ENCODE measurements around the gene OSBPL5.

Gene OSBPL5

GRCh38 chr11:3148255-3148989, 16.7 kb downstream of the OSBPL5 start:
- no peak for DNase-seq (ENCODE audit: low read depth)

- DNase-seq (ENCODE audit: low read depth): no peak
These were observed 17.5 kb downstream of the OSBPL5 start for GRCh38 chr11:3147626-3148025.

DNA sequence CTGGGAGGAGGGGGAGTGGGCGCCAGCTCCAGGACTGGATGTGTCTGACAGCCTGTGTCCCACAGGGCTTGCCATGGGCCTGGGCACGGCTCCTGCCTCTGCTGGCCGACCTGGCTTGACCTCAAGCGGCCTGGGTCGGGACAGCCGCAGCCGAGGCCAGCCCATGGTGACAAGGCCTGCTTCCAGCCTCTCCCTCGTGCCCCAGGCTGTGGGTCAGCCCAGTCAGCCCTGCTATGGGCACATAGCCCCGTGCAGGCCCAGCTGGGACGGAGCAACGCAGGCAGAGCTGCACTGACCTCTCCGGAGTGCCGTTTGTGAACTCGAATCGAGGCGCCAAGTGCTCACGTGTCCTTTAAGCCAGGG, 17.9 kb downstream of the OSBPL5 start:
- DNase-seq (ENCODE audit: low read depth): no peak

DNA sequence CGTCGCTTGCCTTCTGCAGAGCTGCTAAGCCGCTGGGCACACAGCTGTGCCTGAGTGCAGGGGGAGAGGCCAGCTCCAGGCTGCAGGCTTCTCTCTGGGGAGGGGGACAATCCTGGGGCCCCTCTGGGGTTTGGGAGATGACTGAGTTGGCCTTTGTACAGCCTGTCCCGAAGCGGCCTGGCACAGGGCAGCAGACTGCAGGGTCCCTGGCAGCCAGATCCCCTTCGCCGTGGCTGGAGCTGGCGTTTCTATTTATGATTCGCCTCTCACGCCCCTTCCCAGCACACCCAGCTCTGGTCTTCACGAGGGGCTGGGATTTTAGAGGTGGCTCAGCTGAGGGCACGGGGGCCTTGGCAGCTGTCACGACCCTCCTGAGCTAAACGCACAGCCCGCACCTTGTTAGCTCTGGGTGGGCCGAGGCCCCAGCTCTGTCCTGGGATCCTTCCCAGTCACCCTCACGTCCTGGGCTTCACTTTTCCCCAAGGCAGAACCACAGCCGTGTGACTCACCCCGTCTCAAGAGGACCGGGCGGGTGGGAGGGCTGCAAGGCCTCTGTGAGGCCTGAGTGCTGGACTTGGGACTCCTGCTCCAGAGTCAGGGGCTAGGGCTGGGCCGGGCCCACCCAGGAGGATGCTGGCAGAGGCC, 18.4 kb downstream of the OSBPL5 start:
- DNase-seq (ENCODE audit: low read depth): peak; percentile 66

DNA sequence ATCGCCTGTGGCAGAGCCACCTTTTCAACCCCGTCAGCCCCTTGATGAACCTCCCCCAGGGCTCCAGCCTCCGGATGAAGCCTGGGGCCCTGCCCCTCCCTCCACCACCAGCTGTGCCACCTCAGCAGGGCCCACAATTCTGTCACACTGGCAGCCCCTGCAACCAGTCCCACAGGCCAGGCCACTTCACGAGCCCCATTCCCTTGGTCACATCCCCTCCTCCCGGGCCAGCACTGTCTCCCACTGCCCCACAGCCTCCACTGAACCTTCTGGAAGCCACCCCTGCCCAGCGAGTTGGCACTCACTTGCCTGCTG, 19.9 kb downstream of the OSBPL5 start:
- DNase-seq (ENCODE audit: low read depth): no peak

GRCh38 chr11:3144296-3145205, 20.6 kb downstream of the OSBPL5 start:
- no peak for DNase-seq (ENCODE audit: low read depth)

GRCh38 chr11:3143136-3143880, 21.8 kb downstream of the OSBPL5 start:
- no peak for DNase-seq (ENCODE audit: low read depth)

DNA sequence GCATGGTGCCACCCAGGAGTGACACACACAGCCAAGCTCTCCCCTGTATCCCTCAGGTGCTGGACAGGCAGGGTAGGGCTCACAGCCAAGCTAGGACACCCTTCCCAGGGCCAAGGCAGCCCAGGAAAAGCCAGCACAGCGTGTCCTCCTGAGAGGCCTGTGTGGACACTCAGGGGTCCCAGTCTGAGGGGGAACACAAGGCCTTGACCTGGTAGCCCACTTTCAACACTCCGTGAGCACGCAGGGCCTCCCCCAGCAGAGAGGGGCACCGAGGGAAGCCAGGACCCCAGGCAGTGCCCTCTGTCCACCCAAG, 24.9 kb downstream of the OSBPL5 start:
- DNase-seq (ENCODE audit: low read depth): no peak

GRCh38 chr11:3139481-3140290, 25.4 kb downstream of the OSBPL5 start:
- DNase-seq (ENCODE audit: low read depth): no peak

GRCh38 chr11:3139086-3139440, 26.0 kb downstream of the OSBPL5 start:
- DNase-seq (ENCODE audit: low read depth): no peak

DNA sequence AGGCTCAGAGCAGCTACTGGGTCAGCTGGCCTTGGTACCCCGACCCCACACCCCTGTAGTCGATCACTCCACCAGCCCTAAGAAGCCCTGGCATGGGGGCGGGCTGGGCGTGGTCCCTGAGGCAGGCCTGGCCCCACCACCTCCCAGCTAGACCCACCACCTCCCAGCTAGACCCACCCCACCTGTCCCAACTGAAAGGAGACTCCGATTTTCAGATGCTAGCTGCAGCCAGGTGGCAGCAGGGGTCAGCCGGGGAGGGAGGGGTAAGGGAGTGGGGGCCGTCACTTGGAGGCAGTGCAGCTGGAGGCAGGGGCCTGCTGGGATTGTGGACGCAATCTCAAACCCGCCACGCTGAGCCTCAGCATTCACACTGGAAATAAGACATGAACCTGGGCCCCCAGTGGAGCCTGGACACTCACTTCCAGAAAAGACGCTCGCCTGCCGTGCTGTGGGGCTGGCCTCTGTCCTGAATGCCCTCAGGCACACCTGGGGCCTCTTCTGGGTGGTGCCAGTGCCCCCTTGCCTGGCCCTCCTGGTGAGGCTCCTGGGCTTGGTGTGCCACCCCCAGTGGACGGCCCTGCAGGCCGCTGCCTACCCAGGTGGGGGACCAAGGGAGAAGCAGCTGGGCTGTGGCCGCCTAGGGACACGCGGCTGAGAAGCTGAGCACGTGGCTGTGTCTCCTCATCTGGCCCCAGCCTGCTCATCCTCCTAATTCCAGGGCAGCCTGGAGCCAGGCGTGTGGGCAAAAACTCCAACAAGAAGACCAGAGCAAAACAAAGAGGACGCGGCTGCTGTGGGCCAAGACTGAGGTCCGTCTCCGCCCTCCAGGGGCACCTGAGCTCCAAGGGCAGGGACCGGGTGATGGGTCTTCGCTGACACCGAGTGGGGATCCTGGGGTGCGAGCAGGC, 26.7 kb downstream of the OSBPL5 start:
- no peak for DNase-seq (ENCODE audit: low read depth)

DNA sequence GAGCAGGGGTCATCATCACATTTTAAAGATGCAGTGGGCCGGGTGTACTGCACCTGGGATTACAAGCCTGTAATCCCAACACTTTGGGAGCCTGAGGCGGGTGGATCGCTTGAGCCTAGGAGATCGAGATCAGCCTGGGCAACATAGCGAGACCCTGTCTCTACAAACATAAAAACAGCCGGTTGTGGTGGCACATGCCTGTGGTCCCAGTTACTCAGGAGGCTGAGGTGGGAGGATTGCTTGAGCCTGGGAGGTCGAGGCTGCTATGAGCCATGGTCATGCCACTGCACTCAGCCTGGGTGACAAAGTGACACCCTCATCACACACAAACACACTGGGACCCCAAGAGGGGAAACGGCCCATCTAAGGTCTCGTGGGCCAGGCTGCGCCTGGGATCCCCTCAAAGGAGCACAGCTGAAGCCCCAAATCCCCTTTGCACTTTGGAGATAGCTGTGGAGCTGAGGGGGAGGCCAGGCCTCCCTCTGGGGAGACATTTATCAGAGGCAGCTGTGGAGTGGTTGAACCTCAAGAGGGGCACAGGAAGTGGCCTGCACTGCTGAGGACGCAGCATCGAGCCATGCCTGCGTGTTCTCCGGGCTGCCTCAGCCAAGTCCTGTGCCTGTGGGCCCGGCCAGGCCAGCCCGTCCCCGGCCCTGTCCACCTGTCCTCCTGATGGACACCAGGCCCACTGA, 27.5 kb downstream of the OSBPL5 start:
- no peak for DNase-seq (ENCODE audit: low read depth)

DNA sequence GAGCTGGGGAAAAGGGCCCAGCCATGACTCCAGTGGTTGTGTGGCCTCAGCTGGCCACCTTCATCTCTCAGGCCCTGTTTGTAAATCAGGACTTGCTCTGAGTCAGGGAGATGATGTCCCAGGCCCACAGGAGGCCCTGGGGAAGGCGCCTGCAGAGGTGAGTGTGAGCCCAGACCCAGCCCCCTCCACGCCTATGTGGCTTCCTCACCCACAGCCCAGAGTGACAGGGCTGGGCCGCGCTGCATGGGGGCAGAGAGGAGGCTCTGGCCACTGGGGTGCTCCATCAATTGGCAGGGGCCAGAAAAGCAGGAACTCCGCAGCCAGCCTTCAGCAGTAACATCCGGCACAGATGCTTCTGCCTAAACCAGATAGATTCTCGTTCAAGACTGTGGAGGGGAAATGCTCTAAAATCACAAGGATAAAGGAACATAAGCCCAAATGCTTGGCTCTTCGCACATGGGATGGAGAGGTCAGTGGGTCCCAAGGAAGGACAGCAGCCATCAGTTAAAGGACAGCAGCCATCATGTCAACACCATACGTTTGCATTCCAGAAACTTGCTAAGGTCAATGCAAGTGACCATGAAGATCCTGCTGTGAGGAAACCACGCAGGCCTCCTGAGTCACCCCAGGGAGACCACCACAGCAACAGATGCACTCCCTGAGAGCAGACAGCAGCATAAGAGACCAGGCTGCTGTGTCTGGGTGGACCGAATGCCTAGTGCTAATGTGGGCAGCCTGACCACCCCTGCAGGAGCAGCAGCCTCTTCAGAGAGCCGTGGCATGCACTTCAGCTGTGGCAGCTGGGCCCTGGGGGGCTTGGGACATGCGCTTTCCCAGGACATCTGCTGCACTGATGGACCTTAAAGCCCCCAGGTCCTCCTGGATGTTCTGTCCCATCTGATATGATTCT, 28.3 kb downstream of the OSBPL5 start:
- no peak for DNase-seq (ENCODE audit: low read depth)

DNA sequence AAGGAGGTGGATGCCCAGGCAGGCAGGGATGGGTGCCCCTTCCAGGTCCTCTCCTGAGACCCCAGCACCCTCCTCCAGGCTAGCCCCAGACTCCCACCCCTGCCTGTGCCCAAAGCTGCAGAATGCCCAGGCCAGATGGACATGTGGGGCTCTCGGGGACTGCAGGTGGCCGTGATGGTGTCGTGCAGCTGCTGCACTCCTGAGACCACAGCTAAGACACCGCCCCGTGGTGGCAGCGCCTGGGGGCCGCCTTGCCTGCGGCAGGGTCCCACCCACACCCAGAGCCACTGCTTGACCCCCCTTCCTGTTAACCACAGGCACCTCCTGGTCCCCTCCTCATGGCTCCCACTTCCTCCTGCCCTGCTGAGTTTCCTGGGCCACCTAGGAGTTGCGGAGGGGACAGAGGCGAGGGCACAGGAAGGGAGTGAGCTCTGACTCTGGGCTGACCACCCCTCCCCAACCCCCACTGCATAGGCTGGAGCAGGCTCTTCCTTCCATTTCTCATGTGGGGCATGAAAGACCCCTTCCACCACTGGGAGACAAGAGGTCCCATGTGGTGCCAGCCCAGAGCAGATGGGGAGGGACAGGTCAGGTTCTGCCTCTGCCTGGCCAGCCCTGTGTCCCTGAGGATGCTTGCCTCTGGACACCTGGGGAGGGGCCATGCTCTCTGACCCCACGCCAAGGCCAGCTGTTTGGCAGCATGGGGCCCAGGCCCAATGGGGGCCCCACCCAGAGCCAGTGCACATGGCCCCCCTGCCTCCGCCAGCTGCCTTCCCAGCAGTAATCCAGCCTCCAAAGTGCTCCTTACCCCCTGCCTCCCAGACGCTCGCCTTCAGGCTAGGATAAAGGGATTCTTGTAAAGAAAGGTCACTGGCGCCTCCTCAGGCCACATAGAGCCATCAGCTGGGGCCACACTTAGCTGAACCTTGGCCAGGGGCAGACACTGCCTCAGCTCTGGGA, 29.3 kb downstream of the OSBPL5 start:
- DNase-seq (ENCODE audit: low read depth): no peak

- no peak for DNase-seq (ENCODE audit: low read depth)
These were observed 30.2 kb downstream of the OSBPL5 start for GRCh38 chr11:3134651-3135480.

GRCh38 chr11:3134218-3134621, 30.9 kb downstream of the OSBPL5 start:
- DNase-seq (ENCODE audit: low read depth): no peak

All from iris pigment epithelial cell (primary cell).